Sigmoid colon (tissue), 4 donors: ENCODE results near the gene TPGS2.

ENCODE experiments used
- POLR2AphosphoS5 ChIP-seq, 4 donors: sonication (generic); formaldehyde crosslinking; IDR thresholded peaks; one replicate each; pipeline ENCODE4 v1.6.1; 2017; ENCODE audit warnings: antibody characterized with exemption in 4 of 4
- TF ChIP-seq, protein P1 (sequence below), 4 experiments: fragments of 450-650 bp in 3 of 4; fragments of 200-600 bp in 1 of 4; IDR thresholded peaks; one replicate each; pipeline ENCODE4 v1.5.1; 2016 to 2019; ENCODE audit warnings: antibody characterized with exemption in 4 of 4, mild to moderate bottlenecking in 3 of 4, moderate library complexity in 2 of 4

DNA sequence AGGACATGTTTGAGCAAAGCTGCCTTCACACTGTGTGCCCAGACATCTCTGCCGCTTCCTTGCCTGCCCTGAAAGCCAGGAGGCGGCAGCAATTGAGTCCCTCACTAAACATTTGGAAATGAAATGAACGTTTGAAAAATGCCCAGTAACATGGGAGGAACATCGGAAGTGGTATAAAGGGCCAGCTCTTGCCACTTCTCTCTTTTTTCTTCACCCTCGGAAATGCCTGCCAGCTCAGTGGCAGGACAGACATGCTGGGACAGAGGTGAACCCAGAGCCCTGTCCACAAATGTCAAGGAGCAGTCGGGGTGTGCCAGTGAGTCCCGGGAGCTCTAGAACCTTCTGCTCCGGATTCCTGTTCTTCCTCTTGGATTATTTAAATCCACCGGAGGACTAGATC, 46.1 kb downstream of the TPGS2 start:
- TF ChIP-seq, protein P1, sequence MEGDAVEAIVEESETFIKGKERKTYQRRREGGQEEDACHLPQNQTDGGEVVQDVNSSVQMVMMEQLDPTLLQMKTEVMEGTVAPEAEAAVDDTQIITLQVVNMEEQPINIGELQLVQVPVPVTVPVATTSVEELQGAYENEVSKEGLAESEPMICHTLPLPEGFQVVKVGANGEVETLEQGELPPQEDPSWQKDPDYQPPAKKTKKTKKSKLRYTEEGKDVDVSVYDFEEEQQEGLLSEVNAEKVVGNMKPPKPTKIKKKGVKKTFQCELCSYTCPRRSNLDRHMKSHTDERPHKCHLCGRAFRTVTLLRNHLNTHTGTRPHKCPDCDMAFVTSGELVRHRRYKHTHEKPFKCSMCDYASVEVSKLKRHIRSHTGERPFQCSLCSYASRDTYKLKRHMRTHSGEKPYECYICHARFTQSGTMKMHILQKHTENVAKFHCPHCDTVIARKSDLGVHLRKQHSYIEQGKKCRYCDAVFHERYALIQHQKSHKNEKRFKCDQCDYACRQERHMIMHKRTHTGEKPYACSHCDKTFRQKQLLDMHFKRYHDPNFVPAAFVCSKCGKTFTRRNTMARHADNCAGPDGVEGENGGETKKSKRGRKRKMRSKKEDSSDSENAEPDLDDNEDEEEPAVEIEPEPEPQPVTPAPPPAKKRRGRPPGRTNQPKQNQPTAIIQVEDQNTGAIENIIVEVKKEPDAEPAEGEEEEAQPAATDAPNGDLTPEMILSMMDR (IDR thresholded peaks at IDR 0.05), result no peak
- no peak for TF ChIP-seq POLR2AphosphoS5 (IDR thresholded peaks at IDR 0.05)
